ENCODE data around the gene USP25.

DNA sequence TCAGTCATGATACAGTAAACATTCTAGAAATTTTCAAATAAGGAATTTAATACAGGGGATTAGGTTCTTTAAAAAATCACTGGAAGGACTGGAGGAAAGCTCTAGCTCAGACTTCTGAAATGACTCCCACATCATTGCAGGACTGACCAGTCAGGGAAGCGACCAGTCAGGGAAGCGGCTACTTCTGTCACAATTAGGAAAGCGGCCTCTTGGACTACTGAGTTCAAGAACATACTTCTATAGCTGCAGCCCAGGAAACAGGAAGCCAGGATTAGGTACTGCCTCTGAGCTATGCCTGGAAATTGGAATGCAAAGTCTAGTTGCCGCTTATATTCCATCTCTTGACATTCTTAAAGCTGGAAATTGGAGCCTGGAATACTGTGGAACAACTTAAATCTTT lies 45.5 kb downstream of the USP25 start:
- TF ChIP-seq, protein P1, sequence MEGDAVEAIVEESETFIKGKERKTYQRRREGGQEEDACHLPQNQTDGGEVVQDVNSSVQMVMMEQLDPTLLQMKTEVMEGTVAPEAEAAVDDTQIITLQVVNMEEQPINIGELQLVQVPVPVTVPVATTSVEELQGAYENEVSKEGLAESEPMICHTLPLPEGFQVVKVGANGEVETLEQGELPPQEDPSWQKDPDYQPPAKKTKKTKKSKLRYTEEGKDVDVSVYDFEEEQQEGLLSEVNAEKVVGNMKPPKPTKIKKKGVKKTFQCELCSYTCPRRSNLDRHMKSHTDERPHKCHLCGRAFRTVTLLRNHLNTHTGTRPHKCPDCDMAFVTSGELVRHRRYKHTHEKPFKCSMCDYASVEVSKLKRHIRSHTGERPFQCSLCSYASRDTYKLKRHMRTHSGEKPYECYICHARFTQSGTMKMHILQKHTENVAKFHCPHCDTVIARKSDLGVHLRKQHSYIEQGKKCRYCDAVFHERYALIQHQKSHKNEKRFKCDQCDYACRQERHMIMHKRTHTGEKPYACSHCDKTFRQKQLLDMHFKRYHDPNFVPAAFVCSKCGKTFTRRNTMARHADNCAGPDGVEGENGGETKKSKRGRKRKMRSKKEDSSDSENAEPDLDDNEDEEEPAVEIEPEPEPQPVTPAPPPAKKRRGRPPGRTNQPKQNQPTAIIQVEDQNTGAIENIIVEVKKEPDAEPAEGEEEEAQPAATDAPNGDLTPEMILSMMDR (IDR thresholded peaks at IDR 0.05; ENCODE audit: low read depth, low read length), result no peak
- TF ChIP-seq EZH2phosphoT487 (IDR thresholded peaks at IDR 0.05; ENCODE audit: low read depth), result no peak

Data from OCI-LY3 (cell line).